ENCODE measurements around the gene SDK1.
"Not testable (repeated sequence)": the region's sequence is repeated elsewhere in the genome, so short reads cannot be mapped to it uniquely, and the experiment has no call there.

Gene SDK1

DNA sequence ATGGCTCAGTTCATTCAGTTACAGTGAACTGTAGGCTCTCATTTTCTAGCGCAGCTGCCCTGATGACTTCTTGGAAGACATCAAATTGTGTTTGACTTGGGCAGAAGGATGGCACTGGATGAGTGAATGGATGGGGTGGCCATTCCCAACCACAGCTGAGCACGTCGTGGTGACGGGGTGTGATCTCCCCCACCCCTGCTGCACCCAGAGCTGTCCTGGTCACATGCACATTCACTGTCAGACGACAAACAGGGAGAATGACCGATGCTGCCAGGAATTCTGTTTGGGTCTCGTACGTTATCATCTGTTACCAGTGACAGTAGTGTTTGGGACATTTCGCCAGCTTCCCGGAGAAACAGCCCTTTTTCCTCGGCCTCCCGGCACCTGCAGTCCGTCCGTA lies 623.2 kb downstream of the SDK1 start:
- TF ChIP-seq, protein P1, sequence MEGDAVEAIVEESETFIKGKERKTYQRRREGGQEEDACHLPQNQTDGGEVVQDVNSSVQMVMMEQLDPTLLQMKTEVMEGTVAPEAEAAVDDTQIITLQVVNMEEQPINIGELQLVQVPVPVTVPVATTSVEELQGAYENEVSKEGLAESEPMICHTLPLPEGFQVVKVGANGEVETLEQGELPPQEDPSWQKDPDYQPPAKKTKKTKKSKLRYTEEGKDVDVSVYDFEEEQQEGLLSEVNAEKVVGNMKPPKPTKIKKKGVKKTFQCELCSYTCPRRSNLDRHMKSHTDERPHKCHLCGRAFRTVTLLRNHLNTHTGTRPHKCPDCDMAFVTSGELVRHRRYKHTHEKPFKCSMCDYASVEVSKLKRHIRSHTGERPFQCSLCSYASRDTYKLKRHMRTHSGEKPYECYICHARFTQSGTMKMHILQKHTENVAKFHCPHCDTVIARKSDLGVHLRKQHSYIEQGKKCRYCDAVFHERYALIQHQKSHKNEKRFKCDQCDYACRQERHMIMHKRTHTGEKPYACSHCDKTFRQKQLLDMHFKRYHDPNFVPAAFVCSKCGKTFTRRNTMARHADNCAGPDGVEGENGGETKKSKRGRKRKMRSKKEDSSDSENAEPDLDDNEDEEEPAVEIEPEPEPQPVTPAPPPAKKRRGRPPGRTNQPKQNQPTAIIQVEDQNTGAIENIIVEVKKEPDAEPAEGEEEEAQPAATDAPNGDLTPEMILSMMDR (IDR thresholded peaks at IDR 0.05; ENCODE audit: low read depth, low read length): no peak
- H3K4me3 ChIP-seq (ENCODE audit: low read depth, low read length): no peak overlapping the region

DNA sequence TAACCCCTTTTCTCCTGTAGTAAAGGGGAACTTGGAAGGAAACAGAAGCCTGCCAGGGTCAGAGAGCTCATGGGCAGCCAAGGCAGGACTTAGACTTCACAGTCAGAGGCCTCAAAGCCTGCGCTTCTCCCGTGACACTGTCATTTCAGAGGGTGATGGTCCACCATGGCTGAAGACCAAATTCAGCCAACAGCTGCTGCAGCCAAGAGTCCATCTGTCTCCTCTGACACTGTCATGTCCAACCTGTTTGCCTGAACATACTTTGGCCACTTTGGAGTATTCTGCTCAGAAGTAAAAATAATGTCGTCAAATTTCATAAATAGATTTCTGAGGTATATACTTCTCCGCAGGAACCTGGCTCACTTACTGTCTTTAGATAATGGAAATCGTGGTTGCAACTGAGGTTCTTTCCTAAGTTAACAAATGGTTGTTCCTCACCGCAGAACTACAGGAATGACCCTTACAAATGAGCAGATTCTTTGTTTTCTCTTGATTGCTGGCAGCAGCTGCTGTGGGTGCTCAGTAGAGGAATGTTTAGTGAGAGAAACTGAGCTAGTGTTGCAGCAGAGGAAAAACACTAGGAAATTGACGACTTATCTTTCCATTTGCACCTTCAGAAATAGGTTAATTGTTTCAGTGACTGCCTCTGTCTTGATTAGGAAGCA lies 626.5 kb downstream of the SDK1 start:
- TF ChIP-seq, protein P1 (IDR thresholded peaks at IDR 0.05; ENCODE audit: low read depth, low read length): no peak
- no peak overlapping the region for H3K4me3 ChIP-seq (ENCODE audit: low read depth, low read length)

GRCh38 chr7:3928727-3929515 lies 627.9 kb downstream of the SDK1 start:
- H3K4me3 ChIP-seq (ENCODE audit: low read depth, low read length): no peak overlapping the region
- TF ChIP-seq, protein P1 (IDR thresholded peaks at IDR 0.05; ENCODE audit: low read depth, low read length): no peak

DNA sequence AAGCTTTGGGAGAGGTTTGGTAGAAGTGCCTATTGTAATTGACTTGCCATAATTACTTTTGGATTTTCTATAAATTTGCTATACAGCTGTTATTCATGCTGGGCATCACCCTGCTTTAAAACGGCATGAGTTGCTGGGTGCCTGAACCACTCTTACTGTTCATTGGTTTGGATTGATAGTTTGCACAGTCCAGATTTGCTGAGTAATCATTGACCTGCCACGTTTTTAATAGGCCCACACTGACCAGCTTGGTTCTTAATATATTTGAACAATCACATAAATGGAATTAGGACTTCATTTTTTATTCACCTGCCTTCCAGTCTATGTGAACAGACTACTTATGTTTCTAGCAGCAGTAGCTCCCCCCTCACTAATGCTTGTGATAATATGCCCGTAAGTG lies 630.8 kb downstream of the SDK1 start:
- TF ChIP-seq, protein P1 (IDR thresholded peaks at IDR 0.05; ENCODE audit: low read depth, low read length): no peak
- no peak overlapping the region for H3K4me3 ChIP-seq (ENCODE audit: low read depth, low read length)

DNA sequence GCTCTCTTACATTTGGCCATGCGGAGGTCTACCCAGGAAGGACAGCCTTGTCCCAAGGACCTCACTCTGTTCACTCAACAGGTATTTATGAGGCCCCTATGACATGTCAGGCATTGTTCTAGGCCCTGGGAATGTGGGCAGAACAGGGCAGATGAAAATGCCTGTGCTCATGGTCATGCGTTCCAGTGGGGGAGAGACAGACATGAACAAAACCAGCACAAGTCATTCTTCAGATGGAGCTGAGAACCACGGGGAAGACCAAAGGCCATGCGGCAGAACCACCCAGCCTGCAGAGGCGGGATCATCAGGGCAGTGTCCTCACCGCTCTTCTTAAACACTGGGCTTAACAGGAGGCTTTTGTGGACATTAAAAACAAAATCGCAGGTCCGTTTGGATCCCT lies 636.1 kb downstream of the SDK1 start:
- TF ChIP-seq, protein P1 (IDR thresholded peaks at IDR 0.05; ENCODE audit: low read depth, low read length): no peak

GRCh38 chr7:3937605-3938004 lies 636.6 kb downstream of the SDK1 start:
- TF ChIP-seq, protein P1 (IDR thresholded peaks at IDR 0.05; ENCODE audit: low read depth, low read length): no peak
- H3K4me3 ChIP-seq (ENCODE audit: low read depth, low read length): no peak overlapping the region

More for the DNA sequence above, 636.1 kb downstream of the SDK1 start:
- no peak overlapping the region for H3K4me3 ChIP-seq (ENCODE audit: low read depth, low read length)

- not testable (repeated sequence) for H3K4me3 ChIP-seq (ENCODE audit: low read depth, low read length)
Observed at GRCh38 chr7:3941706-3942105, 640.7 kb downstream of the SDK1 start.

Measured in WI38 (cell line).